Measurements from ENCODE around the gene ITGA11.

DNA sequence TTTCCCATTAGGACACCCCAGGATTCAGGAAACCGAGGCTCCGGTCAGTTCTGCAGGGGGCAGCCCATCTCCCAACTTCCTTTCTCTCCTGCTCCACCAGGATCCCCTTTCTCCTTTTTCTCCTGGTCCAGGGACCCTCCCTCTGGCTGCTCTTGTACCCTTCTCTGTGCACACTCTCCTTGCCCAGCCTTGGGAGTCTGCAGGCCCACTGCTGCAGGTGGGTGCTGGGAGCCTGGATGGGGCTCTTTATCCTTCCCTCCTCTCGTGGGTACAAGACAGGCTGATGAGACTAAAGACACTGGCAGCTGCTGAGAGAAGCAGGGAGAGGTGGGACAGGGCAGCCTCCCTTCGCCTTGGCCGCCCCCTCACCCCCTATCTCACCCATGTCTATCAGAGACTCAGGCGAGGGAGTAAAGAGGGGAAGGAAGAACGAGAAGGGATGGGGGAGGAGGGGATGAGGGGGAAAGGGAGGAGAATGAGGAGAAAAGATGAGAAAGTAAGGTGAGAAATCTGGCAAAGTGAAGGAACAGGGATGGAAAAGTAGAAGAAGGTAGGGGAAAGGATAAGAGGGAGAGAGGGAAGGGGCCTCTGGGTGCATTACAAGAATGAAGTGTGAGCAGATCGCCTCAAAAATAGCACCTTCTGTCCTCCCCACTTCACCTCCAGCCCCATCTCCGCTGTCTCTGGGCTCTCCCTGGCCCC, 45.2 kb downstream of the ITGA11 start:
- TF ChIP-seq, protein P1, sequence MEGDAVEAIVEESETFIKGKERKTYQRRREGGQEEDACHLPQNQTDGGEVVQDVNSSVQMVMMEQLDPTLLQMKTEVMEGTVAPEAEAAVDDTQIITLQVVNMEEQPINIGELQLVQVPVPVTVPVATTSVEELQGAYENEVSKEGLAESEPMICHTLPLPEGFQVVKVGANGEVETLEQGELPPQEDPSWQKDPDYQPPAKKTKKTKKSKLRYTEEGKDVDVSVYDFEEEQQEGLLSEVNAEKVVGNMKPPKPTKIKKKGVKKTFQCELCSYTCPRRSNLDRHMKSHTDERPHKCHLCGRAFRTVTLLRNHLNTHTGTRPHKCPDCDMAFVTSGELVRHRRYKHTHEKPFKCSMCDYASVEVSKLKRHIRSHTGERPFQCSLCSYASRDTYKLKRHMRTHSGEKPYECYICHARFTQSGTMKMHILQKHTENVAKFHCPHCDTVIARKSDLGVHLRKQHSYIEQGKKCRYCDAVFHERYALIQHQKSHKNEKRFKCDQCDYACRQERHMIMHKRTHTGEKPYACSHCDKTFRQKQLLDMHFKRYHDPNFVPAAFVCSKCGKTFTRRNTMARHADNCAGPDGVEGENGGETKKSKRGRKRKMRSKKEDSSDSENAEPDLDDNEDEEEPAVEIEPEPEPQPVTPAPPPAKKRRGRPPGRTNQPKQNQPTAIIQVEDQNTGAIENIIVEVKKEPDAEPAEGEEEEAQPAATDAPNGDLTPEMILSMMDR (IDR thresholded peaks at IDR 0.05), result no peak
- no peak for TF ChIP-seq ZFX (IDR thresholded peaks at IDR 0.05; ENCODE audit: borderline replicate concordance)
